Stomach smooth muscle (tissue), 2 donors: ENCODE data around the gene DNMT3A.

ENCODE experiments used
- H3K27ac ChIP-seq: one replicate; pipeline ENCODE4 v1.7.0; 2013; ENCODE audit warnings: mild to moderate bottlenecking, low read length, inconsistent platforms
- H3K27me3 ChIP-seq, 2 donors: one replicate each; pipeline ENCODE4 v1.7.0; 2013; ENCODE audit warnings: low read length in 2 of 2; ENCODE audit not compliant: insufficient read depth in 2 of 2, control insufficient read depth in 1 of 2
- H3K36me3 ChIP-seq, 2 donors: one replicate each; pipeline ENCODE4 v1.7.0; 2013; ENCODE audit warnings: low read length in 2 of 2; ENCODE audit not compliant: control insufficient read depth in 2 of 2, insufficient read depth in 2 of 2
- H3K4me1 ChIP-seq: one replicate; pipeline ENCODE4 v1.7.0; 2013; ENCODE audit warnings: low read length; ENCODE audit not compliant: control insufficient read depth, insufficient read depth
- H3K4me3 ChIP-seq, 2 donors: one replicate each; pipeline ENCODE4 v1.7.0; 2013; ENCODE audit warnings: low read length in 2 of 2
- H3K9ac ChIP-seq, 2 donors: one replicate each; pipeline ENCODE4 v1.7.0; 2013; ENCODE audit warnings: low read length in 2 of 2, mild to moderate bottlenecking in 1 of 2
- H3K9me3 ChIP-seq, 2 donors: one replicate each; pipeline ENCODE4 v1.7.0; 2013; ENCODE audit warnings: low read length in 2 of 2; ENCODE audit not compliant: control insufficient read depth in 2 of 2
- donor health status: healthy.
- donor health status: Pancreatic carcinoma.

Gene DNMT3A

DNA sequence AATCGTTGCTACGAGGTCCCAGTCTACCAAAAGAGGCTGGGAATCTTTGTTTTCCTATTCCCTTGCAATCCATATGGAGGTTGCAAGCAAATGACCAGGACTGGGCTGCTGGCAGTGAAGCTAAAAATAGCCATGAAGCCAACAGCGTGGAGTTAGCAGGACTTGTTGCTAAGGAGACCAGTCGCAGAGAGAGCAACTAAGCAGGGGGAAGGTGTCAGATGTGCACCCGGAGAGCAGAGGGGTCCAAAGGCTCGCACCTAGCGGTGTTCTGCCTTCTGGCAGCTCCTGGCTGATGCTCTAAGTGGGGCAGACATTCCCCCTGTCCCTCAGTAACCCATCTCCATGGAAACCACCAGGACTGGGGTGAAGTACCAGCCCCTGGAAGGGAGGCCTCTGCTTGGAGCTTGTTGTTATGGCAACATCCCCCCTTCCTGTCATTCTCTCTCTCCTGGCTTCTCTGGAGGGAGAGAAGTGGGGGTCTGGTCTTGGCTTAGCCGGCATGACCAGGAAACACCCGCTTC lies 84.6 kb downstream of the DNMT3A start:
- peak overlapping the region; percentile 23 to 42 for H3K9ac ChIP-seq
- peaks cover 4 to 27% of the 10 kb centered on the region in 2 donors for H3K36me3 ChIP-seq

DNA sequence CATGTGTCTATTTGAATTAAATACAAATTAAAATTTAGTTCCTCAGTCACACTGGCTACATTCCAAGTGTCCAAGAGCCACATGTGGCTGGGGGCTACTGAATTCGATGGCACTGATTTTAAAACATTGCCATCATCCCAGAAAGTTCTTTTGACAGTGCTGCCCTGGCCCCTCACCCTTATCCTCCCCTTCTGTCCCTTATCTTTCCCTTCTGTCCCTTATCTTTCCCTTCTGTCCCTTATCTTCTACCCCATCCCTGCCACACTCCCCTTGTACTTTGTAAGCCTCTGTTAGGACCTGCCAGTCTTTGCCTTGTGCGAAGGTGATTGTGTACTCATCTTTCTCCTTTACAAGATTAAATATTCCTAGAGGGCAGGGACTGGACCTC lies 85.2 kb downstream of the DNMT3A start:
- Histone ChIP-seq H3K9ac (peak overlapping the region in 1 of 2 donors; percentile 22), H3K36me3 (peaks cover 4 to 27% of the 10 kb centered on the region in 2 donors), H3K4me1 (peaks cover 57% of the 10 kb centered on the region), H3K4me3 (peak overlapping the region; percentile 29 to 60), H3K27me3 (no peaks in the 10 kb centered on the region), H3K9me3 (no peaks in the 10 kb centered on the region), H3K27ac (peak overlapping the region; percentile 74)

More for the DNA sequence above, 84.6 kb downstream of the DNMT3A start:
- Histone ChIP-seq H3K27ac (peak overlapping the region; percentile 74), H3K27me3 (no peaks in the 10 kb centered on the region), H3K4me3 (peak overlapping the region; percentile 29 to 60), H3K9me3 (no peaks in the 10 kb centered on the region), H3K4me1 (peaks cover 51% of the 10 kb centered on the region)

DNA sequence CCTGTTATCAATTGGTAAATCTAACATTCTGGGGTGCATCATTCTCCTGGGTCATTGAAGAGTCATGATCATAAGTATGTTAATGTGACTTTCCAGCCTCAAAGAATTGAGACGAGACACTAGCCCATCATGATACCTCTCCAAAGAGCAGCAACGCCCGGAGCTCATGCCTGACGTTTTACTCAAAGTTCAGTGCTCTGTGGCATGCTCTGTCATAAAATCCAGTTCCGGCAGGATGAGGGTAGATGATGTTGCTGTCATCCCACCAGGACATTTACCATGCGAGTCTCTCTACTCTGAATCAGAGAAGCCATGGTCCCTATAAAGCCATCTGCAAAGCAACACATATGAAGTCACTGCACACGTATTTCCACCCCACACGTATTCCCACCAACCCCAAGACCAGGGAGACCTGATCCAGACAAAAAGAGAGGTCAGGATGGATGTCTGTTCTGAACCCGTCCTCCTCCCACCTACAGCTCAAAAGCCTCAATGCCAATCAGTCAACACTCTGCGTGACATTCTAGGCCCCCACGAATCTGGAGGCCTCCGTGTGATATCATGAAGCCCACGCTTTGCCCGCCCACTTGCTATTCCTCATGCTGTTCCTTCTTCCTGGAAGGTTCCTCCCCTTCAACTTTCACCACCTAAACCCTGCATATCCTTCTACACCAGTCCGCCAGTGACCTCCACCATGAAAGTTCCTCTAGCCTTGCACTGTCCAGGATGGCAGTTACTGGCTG lies 85.8 kb downstream of the DNMT3A start:
- Histone ChIP-seq H3K27me3 (no peaks in the 10 kb centered on the region), H3K9ac (no peak overlapping the region), H3K9me3 (no peaks in the 10 kb centered on the region), H3K4me3 (no peak overlapping the region), H3K4me1 (peaks cover 61% of the 10 kb centered on the region), H3K36me3 (peaks cover 4 to 27% of the 10 kb centered on the region in 2 donors), H3K27ac (peak overlapping the region; percentile 74)

DNA sequence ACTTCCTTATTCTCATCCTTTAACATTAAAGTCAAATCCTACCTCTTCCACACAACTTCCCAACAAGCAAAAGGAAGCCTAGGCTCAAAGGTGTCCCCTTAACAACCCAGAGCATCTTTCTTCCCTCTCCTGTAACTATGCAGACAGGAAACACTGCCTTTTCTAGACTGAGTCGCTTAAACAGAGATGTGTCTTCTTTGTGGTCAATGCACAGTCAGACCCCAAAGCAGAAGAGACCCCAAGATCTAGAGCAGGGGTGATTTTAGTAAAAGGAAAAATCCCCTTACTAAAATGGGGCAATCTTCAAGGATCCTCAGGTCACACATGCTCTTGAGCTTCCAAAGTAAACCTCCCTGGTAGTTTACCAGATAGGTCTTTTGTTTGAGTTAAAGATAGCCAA lies 86.8 kb downstream of the DNMT3A start:
- Histone ChIP-seq H3K9me3 (no peaks in the 10 kb centered on the region), H3K9ac (no peak overlapping the region), H3K27ac (peak overlapping the region; percentile 24), H3K36me3 (peaks cover 4 to 24% of the 10 kb centered on the region in 2 donors), H3K27me3 (no peaks in the 10 kb centered on the region), H3K4me3 (no peak overlapping the region), H3K4me1 (peaks cover 60% of the 10 kb centered on the region)

DNA sequence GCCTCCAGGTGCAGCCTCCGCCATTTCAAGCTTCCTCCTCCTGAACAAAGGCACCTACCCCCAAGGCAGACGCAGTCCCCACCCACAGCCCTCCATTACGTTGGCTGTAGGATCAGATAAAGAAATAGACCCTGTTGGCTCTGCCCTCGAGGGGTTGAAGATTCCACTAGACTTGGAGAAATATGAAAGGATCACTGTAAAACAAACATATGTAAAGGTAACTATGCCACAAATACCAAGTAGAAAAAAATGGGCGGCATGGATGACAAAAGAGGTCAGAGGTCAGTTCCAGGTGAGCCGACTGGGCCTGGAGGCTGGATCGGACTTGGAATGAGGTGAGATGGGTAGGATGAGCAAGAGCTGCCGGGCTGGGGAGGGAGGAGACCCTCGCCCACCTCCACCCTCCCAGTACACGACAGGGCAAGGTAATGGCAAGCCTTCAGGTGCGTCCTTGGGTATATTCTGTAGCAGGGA lies 88.5 kb downstream of the DNMT3A start:
- Histone ChIP-seq H3K4me3 (peak overlapping the region in 1 of 2 donors; percentile 67), H3K4me1 (peaks cover 45% of the 10 kb centered on the region), H3K27me3 (no peaks in the 10 kb centered on the region), H3K9me3 (no peaks in the 10 kb centered on the region), H3K36me3 (peaks cover 8 to 23% of the 10 kb centered on the region in 2 donors), H3K27ac (peak overlapping the region; percentile 69), H3K9ac (peak overlapping the region; percentile 36 to 67)

DNA sequence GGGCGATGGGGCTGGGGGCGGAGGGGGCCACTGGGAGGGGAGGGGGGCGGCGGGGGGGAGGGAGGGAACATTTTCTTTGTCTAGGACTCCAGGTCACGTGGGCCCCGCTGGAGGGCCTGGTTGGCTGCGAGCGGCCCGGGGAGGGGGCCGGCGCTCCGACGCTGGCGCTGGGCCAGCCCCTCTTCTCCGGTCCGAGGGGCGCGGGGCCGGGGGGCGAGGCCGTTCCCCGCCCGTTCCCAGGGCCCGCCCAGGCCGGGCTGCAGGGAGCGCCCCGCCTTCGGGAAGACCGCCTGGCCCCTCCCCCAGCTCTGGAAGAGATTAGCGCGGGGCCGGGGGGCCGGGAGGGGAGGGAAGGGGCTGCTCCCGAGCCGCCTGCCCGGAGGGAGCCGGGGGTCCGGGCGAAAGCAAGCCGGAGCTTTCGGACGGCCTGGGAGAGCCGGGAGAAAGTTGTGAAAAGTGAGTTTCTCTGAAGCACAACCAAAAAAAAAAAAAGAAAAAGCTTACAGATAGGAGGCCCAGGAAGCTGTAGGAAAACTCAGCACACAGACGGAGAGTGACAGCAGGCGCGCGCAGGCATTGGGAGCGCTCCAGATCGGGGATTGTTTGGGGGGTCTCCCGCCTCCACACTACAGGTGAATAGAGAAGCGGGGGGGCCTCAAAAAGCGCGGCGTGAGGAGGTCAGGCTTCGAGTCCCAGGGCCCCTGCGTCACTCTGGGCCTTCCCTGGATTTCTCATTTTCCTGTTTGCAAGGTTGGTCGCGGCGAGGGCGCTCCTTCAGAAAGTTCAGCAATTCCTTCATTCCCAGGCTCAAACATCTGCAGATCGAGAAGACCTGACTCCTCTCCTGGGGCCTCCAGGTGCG lies 89.2 kb downstream of the DNMT3A start:
- peaks cover 38% of the 10 kb centered on the region for H3K4me1 ChIP-seq
- peak overlapping the region; percentile 69 for H3K27ac ChIP-seq
- H3K27me3 ChIP-seq, result no peaks in the 10 kb centered on the region
- peaks cover 9 to 28% of the 10 kb centered on the region in 2 donors for H3K36me3 ChIP-seq
- H3K9me3 ChIP-seq, result no peaks in the 10 kb centered on the region
- H3K4me3 ChIP-seq, result peak overlapping the region; percentile 34 to 67
- peak overlapping the region; percentile 36 to 67 for H3K9ac ChIP-seq

DNA sequence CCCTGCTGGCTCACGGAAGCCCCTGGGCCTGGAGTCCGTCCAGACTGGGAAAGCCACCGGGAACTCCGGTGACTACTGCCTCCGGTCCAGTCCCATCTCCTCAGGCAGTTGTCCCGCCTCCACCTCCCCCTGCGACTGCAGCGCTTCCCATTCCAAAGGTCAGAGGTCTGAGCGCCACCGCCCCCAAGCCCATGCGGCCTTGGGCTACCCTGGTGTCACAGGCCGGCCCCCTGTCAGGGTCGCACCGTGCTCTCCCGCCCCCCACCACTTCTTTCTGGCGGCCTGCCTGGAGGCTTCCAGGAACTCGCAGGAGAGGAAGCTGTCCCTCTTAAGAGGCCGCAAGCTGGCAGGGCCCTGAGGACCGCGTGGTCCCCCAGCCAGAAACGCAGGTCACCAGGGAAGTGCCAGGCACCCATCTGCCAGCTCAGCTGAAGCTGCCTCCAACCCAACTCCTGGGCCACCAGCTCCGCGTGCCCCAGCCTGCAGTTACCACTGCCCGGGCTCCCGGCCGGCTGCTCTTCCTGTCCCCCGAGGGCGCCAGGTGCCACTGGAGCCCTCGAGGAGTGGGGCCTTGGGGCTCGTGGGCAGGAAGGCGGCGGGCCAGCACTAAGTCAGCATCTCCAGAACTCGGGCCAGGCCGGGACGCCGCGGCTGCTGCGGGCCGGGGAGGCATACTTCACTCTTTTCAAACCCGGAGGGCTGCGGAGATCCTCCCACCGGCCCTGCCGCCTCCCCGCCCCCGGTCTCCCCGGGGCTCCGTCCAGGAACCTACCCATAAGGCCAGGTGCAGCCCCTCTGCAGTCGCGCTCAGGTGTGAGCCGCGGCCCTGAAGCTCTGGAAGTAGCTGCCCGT lies 90.1 kb downstream of the DNMT3A start:
- H3K9ac ChIP-seq, result peak overlapping the region; percentile 1 to 36
- peak overlapping the region; percentile 37 for H3K27ac ChIP-seq

DNA sequence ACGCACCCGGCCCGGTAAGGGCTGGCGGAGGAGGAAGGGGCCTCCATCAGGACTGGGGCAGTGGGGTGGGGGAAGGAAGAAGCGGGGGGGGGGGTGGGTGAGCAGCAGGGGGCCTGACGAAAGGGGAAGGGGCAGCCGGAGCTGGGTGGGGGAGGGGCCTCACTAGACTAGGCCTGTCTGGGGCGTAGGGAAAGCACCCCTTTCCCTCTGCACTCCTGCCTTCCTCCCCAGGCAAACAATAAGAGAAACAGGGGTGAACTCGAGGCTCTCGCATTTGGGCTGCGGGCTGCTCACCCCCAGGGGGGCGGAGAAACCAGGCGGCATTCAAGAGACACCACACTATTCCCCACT lies 90.7 kb downstream of the DNMT3A start:
- H3K4me1 ChIP-seq, result peaks cover 23% of the 10 kb centered on the region
- no peaks in the 10 kb centered on the region for H3K27me3 ChIP-seq
- no peaks in the 10 kb centered on the region for H3K9me3 ChIP-seq
- H3K4me3 ChIP-seq, result peak overlapping the region; percentile 51 to 65
- peak overlapping the region in 1 of 2 donors; percentile 1 for H3K9ac ChIP-seq
- no peak overlapping the region for H3K27ac ChIP-seq
- H3K36me3 ChIP-seq, result peaks cover 23 to 43% of the 10 kb centered on the region in 2 donors

More for the DNA sequence above, 90.1 kb downstream of the DNMT3A start:
- peak overlapping the region; percentile 51 to 65 for H3K4me3 ChIP-seq
- no peaks in the 10 kb centered on the region for H3K9me3 ChIP-seq
- H3K4me1 ChIP-seq, result peaks cover 29% of the 10 kb centered on the region
- H3K27me3 ChIP-seq, result no peaks in the 10 kb centered on the region
- peaks cover 17 to 37% of the 10 kb centered on the region in 2 donors for H3K36me3 ChIP-seq

DNA sequence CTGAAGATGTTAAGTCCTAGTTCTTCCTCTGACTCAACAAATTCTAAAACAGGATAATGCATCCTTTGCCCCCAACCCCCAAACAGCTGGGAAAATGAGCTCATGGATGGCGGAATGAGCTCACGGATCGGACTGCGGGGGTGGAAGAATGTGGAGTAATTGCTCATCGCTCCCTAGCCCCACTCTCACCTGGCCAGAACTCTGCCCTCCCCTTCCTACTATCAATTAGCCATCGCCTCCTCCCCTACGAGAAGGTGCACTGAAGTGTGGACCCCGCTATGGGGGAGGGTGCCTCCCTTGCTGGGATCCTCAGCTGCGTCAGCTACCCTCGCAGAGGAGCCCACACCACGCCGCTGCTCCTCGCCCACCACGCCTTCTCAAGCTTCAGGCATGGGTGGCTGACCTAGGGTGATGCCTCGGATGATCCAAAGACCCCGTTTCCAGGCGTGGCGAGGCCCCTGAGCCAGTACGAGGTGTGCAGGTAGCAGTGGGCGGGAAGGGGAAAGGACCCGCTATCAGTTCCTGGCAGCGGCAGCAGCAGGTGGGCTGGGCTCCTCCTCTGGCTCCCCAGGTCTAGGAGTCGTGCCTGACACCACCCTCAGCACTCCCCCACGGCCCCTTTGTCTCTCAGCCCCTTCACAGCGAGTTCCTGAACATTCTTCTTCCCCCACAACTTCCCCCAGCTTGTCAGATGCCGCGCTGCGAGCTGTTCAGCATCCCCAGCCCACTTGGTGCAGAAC lies 91.2 kb downstream of the DNMT3A start:
- Histone ChIP-seq H3K27me3 (no peaks in the 10 kb centered on the region), H3K9ac (no peak overlapping the region), H3K36me3 (peaks cover 29 to 43% of the 10 kb centered on the region in 2 donors), H3K4me1 (peaks cover 21% of the 10 kb centered on the region), H3K27ac (no peak overlapping the region), H3K9me3 (no peaks in the 10 kb centered on the region), H3K4me3 (no peak overlapping the region)
